ENCODE data around the gene INPP5A.

GRCh38 chr10:132768346-132769248 is 231.0 kb downstream of the INPP5A start:
- TF ChIP-seq CTCF (IDR thresholded peaks at IDR 0.05; ENCODE audit: insufficient read depth, low read length) = no peak
- TF ChIP-seq SPI1 (IDR thresholded peaks at IDR 0.05; ENCODE audit: borderline replicate concordance, low read depth) = no peak
